Epidermal melanocyte (primary cell): ENCODE results near the gene TALDO1.

Experiments used
- DNase-seq: peaks from one replicate; pipeline ENCODE4 v3.0.0; 2011; ENCODE audit warnings: low spot score; ENCODE audit not compliant: insufficient read length

Gene TALDO1

DNA sequence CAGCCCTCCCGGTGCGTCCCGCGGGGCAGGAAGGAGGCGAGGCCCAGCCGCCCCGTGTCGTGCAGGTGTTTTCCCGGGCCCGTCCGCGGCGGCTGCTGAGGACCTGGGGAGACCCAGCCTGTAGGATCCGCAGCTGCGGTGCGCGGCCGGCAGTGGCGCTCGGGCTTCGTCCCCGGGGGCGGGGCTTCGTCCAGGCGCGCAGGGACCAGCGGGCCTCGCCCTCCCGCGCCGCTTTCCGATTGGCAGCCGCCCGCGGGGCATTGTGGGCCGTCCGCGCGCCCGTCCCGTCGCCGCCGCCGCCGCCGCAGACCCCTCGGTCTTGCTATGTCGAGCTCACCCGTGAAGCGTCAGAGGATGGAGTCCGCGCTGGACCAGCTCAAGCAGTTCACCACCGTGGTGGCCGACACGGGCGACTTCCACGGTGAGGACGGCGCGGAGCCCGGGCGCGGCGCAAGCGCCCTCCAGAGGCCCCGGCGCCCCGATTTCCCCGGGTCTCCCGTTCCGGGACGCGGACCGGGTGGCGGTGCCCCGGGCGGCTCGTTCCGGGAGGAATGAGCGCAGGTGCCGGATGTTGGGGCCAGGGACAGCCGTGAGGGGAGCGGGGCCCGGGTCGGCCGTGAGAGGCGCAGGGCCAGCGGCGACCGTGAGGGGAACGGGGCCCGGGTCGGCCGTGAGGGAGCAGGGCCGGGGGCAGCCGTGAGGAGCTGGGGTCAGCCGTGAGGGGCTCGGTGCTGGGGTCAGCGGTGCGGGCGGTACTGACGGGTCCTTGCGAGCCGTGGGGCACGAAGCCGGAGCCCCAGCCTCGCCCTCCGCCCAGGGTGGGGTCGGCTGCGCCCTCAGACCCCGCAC lies at the start of gene TALDO1:
TSS of gene TALDO1 (plus strand) at position 307 of the 849 bp plus-strand sequence. CDS start at position 325, 18 bp downstream.
- peak; percentile 84 for DNase-seq

DNA sequence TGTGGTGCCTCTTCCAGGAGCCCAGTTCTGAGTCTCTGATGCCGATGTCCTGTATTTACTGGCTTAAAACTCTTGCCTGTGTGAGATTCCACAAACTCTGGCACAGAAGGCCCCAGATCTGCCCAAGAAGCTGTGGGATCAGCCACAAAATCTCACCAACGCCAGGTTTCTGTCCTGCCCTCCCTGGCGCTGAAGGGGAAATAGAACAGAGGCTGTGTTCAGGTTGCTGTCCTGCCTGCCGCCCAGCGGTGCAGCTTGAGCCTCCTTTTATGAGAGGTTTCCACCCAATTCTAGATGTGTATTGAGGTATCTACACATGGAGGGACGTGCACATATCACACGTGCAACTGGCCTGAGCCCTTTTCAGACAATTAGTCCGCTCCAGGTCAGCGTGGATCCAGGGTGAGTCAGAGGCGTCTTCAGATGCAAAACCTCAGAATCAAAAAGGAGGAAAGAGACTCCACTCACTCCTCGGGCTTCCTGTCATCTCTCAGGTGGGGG lies 49.4 kb upstream of the TALDO1 start:
- no peak for DNase-seq

GRCh38 chr11:698493-699115 lies 48.7 kb upstream of the TALDO1 start:
- no peak for DNase-seq

DNA sequence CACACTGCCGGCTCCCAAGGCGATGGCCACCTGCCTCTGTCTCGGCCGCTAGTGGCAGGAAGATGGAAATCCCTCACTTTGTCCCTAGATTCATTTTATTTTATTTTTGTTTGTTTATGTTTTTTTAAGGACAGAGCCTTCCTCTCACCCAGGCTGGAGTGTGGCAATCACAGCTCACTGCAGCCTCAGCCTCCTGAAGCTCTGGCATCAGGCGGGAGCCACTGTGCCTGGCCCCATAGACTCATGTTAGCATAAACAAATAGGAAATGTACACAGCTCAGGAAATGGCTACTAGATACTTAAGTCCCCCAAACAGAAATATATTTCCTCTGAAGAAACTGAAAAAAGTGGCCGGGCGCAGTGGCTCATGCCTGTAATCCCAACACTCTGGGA lies 48.2 kb upstream of the TALDO1 start:
- DNase-seq = no peak

GRCh38 chr11:699753-700152 lies 47.5 kb upstream of the TALDO1 start:
- DNase-seq = no peak

- no peak for DNase-seq
Observed at GRCh38 chr11:701741-702461, 45.4 kb upstream of the TALDO1 start.

DNA sequence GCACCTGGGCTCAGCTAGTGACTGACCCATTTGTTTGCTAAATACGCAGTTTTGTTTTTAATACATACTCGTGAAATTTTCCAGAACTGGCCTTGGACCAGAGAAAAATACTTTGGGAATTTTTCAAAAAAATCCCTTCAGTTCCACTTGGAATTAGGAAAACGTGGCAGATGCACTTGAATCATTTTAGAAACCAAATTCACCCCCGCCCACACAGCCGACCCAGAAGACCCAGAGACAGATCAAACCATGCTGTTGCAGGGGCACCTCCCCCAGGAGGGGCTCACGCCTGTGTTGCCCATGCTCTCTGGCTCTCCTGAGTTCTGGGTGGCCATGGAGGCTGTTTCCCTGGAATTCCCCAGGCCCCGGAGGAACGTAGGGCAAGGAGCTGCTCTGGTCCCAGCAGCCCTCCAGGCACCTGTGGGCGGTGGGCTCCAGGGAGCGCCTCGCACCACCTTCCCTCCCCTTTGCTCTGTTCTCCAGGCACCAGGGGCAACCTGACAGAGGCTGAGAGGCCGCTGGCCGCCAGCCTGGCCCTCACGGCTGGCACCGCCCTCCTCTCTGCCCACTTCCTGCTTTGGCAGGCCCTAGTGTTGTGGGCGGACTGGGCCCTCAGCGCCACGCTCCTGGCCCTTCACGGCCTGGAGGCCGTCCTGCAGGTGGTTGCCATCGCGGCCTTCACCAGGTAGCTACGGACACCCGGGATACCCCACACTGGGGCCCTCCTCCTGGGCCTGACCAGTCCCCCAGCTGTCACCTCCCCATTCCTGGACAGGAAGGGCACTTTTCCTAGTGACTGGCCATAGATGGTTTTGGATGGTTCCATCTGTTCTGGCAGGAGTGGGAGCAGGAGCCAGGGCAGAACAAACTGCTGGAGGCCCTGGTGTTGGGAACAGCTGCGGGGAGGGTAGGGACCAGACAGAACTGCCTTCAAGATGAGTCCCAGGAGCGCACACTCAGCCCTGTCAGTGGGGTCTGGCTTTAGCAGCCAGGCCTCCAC lies 44.5 kb upstream of the TALDO1 start:
- DNase-seq = no peak

GRCh38 chr11:703506-703905 lies 43.8 kb upstream of the TALDO1 start:
- no peak for DNase-seq

- no peak for DNase-seq
Observed at GRCh38 chr11:704228-704674, 43.0 kb upstream of the TALDO1 start.

GRCh38 chr11:704781-705645 lies 42.3 kb upstream of the TALDO1 start:
- no peak for DNase-seq

DNA sequence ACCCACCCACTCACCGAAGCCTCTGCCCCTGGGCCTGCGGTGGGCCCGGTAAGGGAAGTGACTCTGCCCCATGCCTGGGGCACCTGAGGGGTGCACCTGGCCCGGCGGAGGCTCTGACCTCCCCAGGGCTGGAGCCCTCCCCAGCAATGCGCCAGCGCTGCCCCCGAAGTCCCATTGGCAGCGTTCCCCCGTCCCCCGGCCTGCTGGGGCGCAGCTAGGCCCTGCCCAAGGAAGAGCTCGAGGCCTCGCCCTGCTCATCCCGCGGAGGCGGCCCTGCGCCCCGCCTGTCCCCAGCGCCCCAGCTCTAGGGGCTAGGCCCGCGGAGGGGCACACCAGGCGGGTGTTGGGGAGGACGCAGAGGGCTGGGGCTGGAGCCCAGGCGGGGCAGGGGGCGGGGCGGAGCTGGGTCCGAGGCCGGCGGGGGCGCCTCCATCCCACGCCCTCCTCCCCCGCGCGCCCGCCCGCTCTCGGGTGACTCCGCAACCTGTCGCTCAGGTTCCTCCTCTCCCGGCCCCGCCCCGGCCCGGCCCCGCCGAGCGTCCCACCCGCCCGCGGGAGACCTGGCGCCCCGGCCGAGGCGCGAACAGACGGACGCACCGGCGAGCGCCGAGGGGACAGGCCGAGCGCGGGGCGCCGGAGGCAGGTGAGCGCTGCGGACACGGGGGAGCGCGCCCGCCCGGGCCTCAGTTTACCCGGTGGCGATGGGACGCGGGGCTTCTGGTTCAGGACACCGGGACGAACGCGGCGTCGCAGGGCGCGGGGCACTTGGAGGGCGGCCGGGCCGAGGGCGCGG lies 41.4 kb upstream of the TALDO1 start, which contains the start of gene EPS8L2:
TSS of gene EPS8L2 (plus strand) at position 586 of the 793 bp plus-strand sequence. CDS start 3,177 bp downstream, outside the sequence.
- DNase-seq = no peak

- no peak for DNase-seq
Observed at GRCh38 chr11:706439-706956, 40.8 kb upstream of the TALDO1 start.

GRCh38 chr11:706957-707816 lies 40.1 kb upstream of the TALDO1 start:
- peak; percentile 64 for DNase-seq

- DNase-seq = no peak
Observed at GRCh38 chr11:707817-708420, 39.3 kb upstream of the TALDO1 start.

DNA sequence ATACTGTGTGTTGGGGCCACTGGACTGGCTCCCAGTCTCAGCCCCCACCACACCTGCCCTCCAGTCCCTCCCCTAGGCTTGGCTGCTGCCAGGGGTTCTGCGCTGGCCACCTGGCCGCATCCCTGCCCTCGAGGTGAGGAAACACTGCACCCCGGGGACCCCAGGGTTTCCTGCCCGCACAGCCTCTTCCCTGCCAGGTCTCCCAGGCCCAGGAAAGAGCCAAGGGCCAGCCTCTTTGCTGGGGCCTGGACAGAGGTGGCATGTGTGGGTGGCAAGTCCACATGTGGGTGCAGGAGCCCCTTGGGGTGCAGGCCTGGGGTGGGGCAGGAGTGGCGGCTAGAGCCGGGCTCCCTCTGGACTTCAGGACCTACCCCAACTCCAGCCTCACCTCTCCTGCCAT lies 38.8 kb upstream of the TALDO1 start:
- no peak for DNase-seq

- no peak for DNase-seq
Observed at GRCh38 chr11:709109-709997, 37.9 kb upstream of the TALDO1 start.
